ENCODE results near the gene ABTB2.

GRCh38 chr11:34239465-34240149 lies 118.2 kb downstream of the ABTB2 start:
- TF ChIP-seq POLR2A (IDR thresholded peaks at IDR 0.05) (no peak), CTCF (IDR thresholded peaks at IDR 0.05) (no peak)

Data from right lobe of liver (tissue), 4 donors.